A172 (cell line): ENCODE results near the gene ILKAP. TPM values are rescaled to one million over a fixed set of nuclear protein-coding genes. Genes with fewer than 3 reads are reported as not detected.

Experiments
- DNase-seq: peaks from one replicate; pipeline ENCODE4 v3.0.0-alpha.2; 2015; ENCODE audit warnings: low spot score
- total RNA-seq: library from RNA; depleted of rRNA; stranded (reverse); fragments of >200 nt; shearing (Covaris generic); gene quantifications from 2 replicates; pipeline ENCODE4 v1.2.3, GENCODE V29; 2014; rRNA removed

Gene ILKAP
- total RNA-seq, result 21.2 and 22.2 TPM in 2 replicates

DNA sequence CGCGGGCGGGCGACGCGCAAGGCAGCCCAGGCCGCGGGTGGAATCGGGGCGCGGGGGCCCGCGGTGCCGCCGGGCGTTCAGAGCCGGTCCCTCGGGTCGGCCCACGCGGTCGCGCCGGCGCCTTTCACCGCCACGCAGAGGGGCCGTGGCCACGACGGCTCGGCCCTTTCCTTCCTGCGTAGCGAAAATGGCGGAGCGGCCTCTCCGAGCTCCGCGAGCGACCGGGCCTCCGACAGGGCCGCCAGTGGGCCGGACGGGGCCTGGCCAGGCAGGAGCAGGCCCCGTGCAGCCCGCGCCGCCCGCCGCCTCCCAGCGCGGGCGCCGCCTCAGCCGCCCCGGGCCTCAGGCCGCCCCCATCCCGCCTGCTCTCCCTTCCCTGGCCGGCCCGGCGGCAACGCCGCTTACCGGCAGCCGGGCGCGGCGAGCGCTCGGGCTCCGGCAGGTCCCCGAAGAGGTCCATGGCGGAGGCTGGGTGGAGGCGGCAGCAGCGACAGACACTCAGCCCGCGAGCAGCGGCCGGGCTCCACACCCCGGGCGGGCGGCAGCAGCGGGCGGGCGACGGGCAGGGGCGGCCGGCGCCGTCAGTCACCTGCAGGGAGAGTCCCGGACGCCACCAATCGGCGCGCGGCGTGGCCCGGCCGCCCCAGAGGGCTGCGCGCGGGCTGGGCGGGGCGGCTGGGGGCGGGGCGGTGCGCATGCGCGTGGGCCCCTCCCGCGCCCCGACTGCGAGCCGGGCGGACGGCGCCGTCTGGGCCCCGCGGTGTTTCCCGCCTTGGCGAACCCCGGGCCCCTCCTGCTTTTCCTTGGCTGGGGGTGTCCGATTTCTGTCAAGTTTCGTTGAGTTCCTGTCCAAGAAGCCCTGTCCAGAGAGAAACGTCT is at the start of gene ILKAP:
Gene ILKAP, minus strand, starts transcription at position 602 of the 879 bp plus-strand sequence. Its CDS starts 142 bp downstream, at position 460.
- DNase-seq, result peak; percentile 67

DNA sequence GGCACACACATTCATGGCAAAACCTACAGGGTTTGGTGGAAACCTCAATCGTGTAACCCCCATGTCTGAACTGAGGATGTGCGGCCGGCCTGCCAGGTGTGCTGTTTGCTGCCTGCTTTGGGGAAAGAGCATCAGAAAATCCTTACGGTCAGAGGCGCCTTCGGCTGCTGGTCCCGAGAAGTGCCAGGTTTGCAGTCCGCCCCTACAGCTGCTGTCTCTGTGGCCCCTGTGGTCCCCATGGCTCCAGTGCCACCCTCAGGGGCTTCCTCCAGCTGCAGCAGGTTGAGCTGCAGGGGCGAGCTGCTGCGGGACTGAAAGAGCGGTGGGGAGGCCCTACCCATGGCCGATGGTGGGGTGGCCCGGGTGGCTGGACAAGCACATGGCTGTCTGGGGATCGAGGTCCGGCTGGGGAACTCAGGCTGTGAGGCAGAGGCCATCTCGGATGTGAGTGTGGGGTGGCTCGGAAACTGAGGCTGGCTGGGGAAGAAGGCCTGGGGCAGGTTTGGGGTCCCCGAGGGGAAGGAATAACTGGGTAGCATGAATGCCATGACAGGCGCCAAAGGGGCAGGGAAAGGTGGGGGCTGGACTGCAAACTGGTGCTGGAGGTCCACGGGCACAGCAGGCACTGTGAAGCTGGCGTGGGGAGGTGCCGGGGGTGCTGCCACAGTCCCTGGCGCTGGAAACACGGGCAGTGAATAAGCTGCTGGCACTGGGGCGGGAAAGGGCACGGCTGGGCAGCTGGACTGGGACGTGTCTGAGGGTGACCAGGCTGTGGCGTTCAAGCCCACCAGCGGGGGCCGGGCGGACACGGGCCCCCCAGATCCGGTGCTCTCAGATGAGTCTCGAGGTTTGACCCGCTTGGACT is 49.5 kb upstream of the ILKAP start:
- DNase-seq, result no peak

DNA sequence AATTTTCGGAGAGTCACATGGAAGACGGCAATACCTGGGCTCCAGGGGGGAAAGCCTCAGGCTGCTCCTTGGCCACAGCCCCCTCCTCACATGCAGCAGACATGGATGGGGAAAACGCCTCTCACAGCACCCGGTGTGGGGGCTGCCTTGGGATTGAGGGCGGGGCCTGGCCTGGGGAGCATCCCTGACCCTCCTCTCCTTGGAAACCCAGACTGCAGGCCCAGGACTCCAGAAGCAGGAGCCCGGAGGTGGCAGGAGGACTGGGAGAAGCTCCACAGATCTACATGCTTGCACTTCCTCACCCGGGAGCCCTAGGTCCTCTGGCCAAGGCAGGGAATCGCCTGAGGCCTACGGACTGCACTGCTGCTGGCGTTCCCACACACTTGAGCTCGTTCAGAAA is 48.5 kb upstream of the ILKAP start:
- no peak for DNase-seq

GRCh38 chr2:238251331-238251730 is 47.8 kb upstream of the ILKAP start:
- DNase-seq, result no peak

DNA sequence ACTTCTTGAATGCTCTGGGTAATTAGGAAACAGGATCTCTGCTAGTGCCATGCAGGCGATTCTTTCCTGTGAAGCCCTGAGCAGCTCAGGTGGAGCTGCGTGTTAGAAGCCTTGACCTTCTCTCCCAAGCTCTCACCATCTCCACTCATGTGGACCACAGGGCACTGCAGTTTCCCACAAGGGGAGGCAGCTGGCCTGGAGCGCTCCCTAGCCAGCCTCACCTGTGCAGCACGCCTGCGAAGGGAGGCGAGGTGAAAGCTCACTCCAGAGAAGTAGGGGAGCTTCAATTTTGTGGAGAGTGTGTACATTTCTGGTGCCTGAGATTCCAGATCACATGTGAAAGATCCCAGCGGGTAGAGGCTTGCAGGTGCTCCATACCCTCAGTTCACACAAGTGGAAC is 47.4 kb upstream of the ILKAP start:
- DNase-seq, result no peak

DNA sequence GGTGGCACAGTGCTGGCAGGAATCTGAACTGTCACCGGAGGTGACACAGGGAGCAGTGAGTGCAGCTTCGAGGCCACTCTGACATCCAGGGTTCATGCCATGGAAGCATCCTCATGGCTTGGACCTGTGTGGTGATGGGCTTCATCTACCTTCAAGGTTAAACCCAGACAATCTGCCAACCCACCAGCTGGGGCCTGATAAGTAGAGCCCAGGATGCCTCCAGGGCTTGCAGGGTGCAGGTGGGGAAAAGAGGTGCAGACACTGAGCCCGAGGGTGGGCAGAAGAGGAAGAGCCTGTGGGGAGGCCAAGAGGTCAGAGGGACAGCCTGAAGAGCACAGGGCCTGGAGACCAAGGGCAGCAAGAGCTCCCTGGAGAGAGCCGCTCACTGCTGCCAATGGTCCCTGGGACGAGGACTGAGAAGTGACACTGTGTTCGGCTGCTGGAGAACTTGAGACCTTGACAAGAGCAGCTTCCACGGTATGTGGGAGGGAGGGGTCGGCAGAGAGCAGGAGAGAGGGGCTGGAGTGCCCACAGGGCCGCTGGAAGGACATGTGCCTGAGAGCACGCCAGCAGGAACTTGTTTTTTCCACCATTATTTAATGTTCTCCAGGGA is 44.5 kb upstream of the ILKAP start:
- no peak for DNase-seq

DNA sequence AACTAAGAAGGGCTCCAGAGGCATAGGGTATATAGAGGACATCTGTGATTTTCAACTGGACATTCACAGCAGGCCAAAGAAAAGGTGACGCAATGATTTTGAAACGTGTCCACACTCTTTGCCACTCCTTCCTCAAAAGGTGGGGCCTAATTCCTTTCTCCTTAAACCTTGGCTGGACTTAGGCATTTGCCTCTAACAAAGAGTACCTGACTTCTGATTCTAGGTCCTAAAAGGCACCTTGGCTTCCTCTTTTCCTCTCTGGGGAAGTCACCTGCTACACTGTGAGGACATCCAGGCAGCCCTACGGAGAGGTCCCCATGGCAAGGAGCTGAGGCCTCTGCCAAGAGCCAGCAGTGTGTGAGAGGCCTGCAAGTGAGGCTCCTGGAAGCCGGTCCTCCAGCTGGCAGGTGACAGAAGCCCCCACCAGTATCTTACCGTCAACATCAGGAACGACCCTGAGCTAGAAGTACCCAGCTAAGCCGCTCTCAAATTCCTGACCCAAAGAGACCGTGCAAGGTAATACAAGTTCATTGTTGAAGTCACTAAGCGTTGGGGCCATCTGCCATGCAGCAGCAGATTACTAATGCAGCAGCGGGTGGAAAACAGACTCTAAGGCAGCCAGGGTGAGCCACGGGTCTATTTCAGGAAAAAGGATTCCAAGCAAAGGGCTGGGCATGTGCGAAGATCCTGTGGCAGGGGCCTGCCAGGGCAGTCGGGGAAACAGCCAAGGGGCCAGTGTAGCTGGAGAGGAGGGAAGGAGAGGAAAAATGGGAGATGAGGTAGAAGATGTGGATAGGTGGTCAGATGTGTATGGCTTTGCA is 43.7 kb upstream of the ILKAP start:
- DNase-seq, result no peak

- no peak for DNase-seq
Measured at GRCh38 chr2:238244151-238244550, 40.7 kb upstream of the ILKAP start.

- no peak for DNase-seq
Measured at GRCh38 chr2:238243496-238244076, 40.1 kb upstream of the ILKAP start.

DNA sequence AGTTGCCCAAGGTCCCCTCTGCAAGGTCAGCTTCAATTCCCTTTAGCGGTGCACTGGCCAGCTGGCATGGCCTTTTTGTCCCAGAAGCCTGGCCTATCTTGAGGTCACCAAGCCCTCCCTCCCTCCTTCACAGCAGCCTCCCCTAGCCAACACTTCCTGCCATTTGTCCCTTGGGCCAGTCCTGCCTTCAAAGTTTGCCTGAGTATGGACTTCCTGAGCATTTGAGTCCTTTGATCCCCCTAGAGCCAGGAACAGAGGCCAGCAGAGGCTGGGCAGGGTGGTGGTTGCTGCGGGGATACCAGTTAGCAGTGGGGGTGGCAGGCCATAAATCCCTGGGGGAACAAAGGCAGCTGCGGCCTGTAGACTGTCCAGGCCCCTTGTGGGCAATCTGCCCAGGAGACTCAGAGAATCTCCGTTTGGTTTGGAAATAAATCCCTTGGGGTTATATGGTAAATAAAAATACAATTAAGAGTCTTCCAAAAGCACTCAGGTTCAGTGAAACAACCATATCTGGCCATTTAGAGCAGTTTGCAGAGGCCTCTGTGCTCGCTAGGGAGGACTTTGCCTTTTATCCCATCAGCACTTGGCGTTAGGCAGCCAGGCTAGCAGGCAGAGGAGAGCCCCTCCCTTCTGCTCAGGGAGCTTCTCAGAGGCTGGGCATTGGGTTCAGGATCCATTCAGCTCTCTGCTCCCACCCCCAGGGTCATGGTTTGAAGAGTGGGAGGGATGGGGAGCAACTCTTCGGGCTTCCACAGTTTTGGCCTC is 39.4 kb upstream of the ILKAP start:
- no peak for DNase-seq

DNA sequence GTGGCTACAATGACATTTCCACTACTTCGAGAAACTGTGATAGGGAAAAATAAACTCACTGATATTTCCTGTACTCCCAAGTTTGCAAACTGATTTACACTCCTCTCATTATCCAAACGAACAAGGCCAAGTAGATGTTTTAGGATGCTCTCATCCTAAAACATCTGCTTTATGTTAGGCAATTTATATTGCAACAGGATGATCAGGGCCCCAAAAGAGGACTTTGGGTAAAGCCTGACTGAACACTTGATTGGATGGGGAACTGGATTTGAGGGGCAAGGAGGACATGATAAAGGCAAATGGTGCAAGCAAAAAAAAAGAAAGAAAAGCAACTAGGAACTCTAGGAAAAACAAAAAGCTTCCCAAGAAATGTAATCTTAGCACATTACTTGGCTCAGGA is 38.5 kb upstream of the ILKAP start:
- DNase-seq, result no peak

DNA sequence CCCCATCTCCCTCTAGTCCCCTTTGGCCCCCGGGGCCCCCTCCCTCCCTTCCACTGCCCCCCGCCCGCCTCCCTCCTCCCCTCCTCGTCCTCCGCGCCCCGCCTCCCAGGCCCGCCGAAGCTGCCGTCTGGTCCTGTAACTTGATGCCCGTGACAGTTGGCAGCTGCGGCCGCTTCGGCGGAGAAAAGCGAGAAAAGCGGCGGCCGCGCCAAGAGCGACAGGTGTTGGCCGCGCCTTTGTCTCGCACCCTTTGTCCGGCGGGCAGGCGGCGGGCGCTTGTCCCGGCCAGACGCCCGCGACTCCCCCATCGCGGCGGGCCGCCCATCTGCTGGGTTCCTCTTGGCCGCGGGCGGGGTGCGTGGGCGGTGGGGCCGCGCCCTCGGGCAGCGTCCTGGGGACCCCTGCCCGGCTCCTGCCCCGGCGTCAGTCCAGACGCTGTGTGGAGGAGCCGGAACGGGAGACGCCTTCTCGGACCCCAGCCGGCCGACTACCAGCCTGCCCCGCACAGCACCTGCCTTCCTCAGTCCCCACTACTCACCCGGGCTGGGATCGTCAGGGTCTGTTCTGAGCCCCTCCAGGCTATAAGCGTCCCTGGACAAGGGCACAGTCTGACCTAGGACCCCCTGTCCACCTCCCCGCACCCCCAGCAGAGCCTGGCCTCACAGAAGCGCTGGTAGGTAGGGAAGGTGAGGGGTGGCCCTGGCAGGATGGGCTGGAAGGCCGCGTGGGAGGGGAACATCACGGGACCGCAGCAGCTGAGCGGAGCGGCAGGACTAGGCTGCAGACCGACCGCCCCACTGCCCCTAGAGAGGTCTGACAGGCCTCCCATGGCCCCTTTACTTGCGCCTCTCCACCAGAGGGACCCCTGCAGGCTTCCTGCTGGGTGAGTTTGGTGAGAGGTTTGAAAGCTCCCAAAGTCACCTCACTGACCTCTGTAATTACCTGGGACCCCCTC is 37.5 kb upstream of the ILKAP start:
- DNase-seq, result no peak

- DNase-seq, result peak; percentile 70
Measured at GRCh38 chr2:238239863-238240756, 36.6 kb upstream of the ILKAP start, which contains the start of gene HES6. Gene HES6, minus strand, starts transcription at chr2:238240038. Its CDS starts 133 bp downstream, at chr2:238239905.

GRCh38 chr2:238239543-238239862 is 36.0 kb upstream of the ILKAP start:
- DNase-seq, result no peak

DNA sequence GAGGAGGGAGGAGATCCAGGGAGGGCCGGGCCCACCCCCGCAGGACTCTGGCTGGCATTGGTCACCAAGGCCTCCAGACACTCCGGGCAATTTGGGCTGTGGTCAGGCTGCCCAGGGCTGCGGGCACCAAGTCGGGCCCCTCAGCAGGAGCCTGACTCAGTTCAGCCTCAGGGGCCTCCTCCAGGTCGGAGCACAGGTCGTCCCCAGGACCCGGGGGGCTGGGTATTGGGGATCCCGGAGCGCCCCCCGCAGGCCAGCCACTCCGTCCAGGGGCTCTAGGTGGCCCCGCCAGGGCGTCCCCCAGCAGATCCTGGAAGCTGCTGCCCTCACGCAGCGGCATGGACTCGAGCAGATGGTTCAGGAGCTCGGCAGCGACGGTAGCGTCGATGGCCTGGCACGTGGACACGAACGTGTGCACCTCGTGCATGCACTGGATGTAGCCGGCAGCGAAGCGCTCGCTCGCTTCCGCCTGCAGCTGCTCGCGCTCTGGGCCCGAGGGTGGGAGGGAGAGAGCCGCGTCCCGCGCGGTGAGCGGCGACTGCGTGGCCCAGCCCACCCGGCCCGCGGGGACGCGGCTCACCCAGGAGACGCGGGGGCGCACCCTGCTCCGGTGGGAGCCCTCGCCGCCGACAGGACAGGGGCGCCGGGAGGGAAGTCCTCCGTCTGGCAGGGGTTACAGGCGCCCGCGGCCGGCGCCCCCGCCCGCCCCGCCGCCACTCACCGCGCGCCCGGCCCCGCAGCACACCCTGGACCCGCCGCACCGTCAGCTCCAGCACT is 35.5 kb upstream of the ILKAP start:
- DNase-seq, result no peak

DNA sequence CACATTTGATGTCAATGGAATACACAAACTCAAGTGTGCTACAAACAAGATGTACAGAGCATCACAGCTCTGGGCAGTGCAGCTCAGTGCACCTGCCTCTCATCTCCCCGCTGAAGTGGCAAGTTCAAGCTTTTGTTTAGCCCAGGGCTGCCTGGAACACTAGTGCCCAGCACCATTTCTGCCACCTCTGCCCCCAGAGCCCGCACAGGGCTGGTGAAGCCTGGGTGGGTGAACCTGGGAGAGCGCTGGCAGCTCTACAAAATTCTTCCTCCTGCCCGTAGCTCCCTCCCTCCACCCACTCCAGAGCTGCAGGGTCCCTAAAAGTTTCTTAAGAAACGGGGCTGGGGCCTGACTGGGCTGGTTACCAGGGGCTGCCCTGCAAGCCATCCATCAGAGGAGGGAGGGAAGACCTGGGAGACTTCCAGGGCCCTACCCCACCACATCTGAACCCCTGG is 34.8 kb upstream of the ILKAP start:
- DNase-seq, result no peak
